CD4-positive, alpha-beta T cell treated with Interleukin-4 for 1 hour (primary cell): ENCODE measurements around the gene GRM8.

Experiments used
- DNase-seq, 2 donors: peaks; one replicate each; pipeline ENCODE4 v3.0.0-alpha.2; 2020 to 2022

GRM8 gene

GRCh38 chr7:126411032-126411820, 841.5 kb downstream of the GRM8 start:
- no peak for DNase-seq

- DNase-seq = no peak
Measured at GRCh38 chr7:126403040-126403439, 849.7 kb downstream of the GRM8 start.

- DNase-seq = no peak
Measured at GRCh38 chr7:126401918-126402317, 850.8 kb downstream of the GRM8 start.

GRCh38 chr7:126398851-126399529, 853.8 kb downstream of the GRM8 start:
- DNase-seq = no peak

GRCh38 chr7:126398285-126398684, 854.5 kb downstream of the GRM8 start:
- DNase-seq = no peak

- DNase-seq = no peak
Measured at GRCh38 chr7:126394406-126394805, 858.3 kb downstream of the GRM8 start.
